HG03159 (cell line): ENCODE data around the gene PDE1C.

Experiments
- ATAC-seq: cut with Tn5 transposase; IDR thresholded peaks from one replicate; pipeline ENCODE4 v1.9.1; 2021; ENCODE audit warnings: mild to moderate bottlenecking, moderate library complexity; ENCODE audit not compliant: unreplicated experiment

Gene PDE1C

DNA sequence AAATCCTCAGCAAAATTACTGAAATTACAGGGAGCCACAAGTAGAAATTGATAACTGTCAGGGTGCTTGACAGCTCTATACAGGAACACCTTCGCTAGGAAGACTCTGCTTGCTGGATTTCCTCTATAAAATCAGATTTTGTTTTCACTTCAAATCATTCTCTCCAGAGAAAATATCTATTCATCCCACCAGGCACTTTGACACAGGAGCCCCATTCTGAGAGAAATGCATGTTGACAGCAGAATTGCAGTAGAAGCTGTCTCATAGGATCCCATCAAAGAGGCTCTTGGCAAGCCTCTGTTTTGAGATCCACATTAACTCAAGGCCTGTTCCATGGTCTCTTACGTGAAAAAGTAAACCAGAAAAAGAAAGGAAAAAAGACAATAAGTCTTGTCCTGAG, 116.8 kb downstream of the PDE1C start:
- no peak for ATAC-seq

- ATAC-seq = no peak
Observed at GRCh38 chr7:31950091-31950755, 120.0 kb downstream of the PDE1C start.

- no peak for ATAC-seq
Observed at GRCh38 chr7:31948029-31948428, 122.2 kb downstream of the PDE1C start.

- ATAC-seq = no peak
Observed at GRCh38 chr7:31940167-31940566, 130.0 kb downstream of the PDE1C start.

DNA sequence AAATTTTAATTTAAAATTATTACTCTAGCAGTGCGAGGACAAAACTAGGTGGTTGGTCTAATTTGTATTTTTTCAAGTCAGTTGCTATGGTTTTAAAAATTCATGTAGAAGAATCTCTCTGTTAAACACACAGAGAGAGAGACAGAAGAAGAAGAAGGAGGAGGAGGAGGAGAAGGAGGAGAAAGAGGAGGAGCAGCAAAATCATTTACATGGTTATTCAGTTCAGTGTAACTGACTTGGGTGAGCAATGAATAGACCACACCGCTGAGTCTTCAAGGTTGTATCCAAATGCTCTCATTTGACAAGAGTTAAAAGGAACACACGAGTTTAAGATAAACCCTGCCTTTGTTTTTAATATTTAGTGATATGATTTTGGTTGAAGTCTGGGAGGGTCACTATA, 131.1 kb downstream of the PDE1C start:
- ATAC-seq = no peak

DNA sequence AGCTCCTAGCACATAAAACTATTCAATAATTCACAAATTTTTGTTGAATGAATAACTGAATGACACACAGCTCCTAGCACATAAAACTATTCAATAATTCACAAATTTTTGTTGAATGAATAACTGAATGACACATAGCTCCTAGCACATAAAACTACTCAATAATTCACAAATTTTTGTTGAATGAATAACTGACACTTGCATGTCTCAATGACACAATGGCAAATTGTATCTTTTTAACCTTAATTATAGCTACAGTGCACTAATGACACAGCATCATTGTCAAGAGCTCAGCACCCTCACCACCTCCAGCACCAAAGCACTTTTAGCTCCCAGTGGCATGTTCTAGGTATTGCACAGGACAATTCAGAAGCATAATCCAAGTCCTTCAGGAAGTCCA, 131.6 kb downstream of the PDE1C start:
- no peak for ATAC-seq

DNA sequence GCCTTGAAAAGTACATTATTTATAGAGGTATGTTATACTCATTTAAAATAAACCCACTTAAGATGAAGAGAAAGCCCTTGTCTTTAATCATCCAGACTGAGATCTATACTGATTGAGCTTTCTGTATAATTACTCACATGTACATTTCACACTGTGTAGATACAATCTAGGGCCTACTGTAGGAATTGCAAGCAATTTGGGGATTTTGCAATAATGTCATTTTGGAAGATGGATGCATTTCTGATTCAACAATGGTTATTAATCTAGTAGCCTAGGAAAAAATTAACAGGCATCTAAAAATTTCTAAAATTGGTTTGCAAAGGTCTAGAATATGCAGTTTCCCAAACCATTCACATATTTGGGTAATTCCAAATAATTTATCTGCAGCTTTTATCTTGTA, 132.2 kb downstream of the PDE1C start:
- ATAC-seq = no peak

DNA sequence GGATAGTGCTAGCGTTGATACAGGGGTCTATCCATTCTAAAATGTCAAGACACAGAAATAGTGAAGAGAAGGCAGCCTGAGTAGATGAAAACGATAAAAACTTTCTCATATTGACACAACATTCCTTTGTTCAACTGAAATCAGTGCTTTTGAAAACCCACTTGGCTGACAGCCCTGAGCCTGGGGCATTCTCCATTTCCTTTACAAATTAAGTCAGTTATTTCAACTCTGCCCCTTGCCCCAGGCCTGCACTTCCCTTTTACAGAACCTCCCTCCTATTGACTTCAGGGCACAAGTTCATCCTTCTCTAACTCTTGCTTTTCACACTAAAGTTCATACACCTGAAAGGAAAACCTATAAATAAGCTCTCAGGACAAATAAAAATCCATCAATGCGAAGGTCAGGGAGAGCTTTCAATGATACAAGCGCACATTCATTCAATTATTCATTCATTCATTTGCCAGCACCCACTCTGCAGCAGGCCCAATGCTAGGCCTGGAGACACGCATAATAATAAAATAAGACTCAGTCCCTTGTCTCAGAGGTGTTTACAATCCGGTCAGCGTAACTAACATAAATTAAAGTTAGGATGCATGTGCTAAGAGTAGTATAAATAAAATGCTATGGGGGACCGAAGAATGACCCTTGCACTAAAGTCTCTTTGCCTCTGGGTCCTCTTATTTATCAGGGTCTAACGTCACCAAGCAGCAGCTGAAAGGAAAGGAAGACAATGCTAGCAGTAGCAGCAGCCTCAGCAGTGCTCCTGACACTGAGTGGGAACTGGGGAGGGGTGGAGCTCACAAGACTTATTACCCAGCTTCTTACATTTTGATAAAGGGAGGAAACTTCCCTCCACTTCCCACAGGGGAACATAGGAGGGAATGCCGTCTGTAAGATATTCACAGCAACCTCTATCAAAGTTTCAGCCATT, 134.8 kb downstream of the PDE1C start:
- no peak for ATAC-seq

DNA sequence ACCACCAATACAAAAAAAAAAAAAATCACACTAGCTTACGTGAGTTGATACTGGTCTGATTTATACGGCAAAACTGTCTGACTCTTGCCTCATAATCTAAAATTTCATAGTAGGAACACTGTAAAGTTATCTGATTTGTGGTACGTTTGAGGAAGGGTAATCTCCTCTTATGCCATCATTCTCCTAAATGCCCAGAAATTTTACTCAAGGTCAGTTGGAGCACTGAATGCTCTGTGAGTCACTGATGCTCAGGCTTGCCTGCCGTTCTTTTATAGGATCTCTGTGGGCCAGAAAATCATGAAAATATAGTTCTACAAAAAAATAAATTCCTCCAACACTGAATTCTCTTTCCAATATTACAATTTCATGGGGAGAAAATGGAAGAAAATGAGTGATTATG, 135.7 kb downstream of the PDE1C start:
- ATAC-seq = no peak

- ATAC-seq = no peak
Observed at GRCh38 chr7:31933481-31933880, 136.7 kb downstream of the PDE1C start.

GRCh38 chr7:31926991-31927584, 143.1 kb downstream of the PDE1C start:
- no peak for ATAC-seq

DNA sequence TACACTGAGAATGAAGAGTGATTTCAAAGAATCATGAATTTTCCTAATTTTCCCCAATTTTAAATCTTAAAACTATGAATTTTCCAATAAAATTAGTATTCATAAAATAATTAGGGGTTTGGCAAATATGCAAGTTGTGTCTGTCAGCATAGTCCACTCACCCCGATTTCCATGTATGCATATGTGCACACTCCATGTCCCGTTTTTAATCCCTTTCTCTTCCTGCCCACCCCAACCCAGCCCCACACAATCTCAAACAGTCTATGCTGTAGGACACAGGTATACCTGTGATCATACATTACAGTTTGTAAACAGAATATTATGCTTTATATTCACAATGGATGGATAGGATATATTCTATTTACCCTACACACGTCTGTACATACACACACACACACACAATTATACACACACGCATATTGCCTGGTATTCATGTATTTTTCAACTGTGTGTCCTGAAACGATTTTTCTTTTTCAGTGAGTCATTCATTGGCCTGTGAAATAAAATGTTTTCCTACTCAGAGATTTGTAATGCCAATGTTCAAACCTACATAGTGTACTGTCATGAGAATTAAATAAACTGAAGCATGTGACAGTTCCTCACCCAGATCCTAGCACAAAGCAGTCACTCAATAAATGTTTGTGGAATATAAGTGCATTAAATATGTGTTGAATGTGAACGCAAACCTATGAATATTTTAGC, 144.3 kb downstream of the PDE1C start:
- no peak for ATAC-seq

DNA sequence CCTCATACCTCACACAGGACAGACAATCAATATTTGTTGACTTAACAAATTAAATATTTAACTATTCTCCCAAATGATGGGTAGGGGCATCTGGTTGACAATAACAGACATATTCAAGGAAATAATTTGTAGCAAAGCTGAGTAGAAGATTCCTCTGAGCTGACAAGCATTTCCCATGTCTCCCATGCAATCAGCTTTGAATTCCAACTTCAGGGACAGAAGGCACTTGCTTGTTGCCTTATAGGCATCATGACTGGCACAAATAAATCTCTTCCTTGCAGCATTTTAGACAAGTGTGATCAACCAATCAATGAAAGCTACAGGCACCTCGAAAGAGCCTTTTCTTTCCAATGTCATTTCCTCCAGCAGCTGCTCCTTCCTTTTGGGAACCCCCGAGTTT, 146.0 kb downstream of the PDE1C start:
- no peak for ATAC-seq

DNA sequence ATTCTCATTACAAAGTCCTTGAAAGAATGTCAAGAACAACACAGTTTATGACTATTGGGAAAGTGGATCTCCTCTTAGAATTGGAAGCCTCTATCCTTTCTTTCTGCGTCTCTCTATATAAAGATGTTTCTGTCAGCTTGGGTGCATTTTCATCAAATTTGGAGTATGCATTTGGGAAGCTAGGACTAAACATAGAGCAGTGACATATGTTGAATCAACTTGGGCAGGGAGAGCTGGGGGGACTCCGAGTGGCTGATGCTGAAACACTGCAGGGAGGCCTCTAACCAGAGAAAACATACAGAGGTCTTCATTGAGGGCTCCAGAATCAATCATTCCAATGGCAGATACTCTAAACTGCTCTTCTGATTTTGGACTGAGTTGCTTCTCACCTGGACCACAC, 147.4 kb downstream of the PDE1C start:
- ATAC-seq = no peak

GRCh38 chr7:31921047-31921446, 149.2 kb downstream of the PDE1C start:
- ATAC-seq = no peak

DNA sequence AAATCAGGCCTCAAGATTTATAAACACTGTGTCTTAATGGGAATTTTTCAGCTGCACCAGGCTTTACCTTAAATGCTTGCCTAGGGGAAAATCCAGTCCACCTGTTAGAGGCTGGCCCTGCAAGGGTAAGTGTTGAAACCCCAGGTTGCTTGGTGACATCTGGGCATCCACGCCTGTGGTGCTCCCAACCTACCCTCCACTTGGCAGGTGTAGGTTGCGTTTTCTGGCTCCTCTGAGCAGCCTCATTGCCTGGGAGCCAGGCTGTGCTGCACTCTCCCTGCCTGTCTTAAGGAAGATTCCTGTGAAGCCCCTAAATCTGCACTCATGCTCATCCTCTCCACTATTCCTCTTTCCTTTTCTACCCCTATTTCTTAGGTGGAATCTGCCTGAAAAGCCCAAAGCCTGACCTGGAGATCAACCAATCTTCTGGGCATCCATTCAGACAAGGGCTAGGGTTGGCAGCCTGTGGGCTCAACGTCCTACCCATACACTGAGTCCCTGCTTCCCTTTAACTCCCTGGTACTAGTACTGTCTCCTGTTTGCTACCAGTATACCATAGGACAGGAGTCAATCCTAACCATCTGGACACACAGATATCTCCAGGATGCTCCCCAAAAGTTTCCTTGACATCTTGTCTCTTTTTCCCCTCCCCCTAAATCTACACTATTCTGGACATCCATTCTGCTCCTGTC, 150.4 kb downstream of the PDE1C start:
- ATAC-seq = no peak

GRCh38 chr7:31918706-31919393, 151.4 kb downstream of the PDE1C start:
- ATAC-seq = no peak

- no peak for ATAC-seq
Observed at GRCh38 chr7:31917256-31917655, 153.0 kb downstream of the PDE1C start.

DNA sequence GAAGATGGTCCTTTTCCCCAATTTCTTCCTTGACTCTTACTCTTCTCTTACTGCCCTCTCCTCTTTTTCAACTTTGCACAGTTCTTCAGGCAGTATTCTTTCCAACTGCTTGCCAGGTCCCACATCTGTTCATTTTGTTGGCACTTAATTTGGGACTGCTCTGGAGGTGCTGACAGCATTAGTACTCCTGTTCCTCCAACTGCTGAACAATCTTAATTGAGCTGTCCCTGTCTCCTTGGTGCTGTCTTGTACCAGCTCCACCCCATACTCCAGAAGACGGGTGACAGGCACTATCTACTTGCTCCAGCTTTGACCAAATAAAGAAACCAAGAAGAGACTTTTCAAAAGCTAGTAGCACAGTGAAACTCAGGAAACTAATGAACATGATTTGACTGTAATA, 160.0 kb downstream of the PDE1C start:
- ATAC-seq = no peak

DNA sequence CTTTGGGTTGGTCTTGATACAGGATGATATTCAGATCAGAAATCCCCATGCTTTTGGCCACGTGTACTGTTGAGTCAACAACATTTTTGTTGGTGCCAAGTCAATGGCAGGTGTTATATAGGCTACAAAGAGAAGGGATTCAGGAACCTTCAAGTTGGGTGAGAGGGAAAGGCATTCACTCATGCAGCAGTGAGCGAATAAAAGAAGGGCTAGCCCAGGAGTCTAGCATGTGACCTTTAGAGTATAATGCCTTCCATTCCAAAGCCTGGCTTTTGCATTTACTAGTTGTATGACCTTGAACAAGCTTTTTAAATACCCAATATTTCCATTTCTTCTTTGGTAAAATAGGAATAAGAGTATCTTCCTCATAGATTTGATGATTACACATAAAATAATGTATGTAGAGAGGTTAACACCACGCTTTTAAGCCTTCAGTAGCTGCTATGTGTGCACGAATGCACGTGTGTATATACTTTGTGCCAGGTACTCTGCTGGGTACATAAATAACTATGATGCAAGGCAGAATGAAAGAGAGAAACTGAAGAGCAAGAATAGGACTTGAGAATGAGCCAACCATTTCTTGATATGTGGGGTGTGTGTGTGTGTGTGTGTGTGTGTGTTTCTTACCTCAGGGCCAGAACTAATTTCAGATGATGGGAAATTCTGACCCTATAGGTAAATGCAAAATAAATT, 163.6 kb downstream of the PDE1C start:
- ATAC-seq = no peak
